KMS-11 (cell line): ENCODE results near the gene RIPOR2.

Source experiments
- H2AFZ ChIP-seq: fragments of 200-600 bp; sonication (generic); 2 replicates; pipeline ENCODE4 v1.6.1; 2016; ENCODE audit warnings: antibody characterized with exemption, mixed run types, low read depth
- H3K27ac ChIP-seq: fragments of 200-600 bp; sonication (generic); 2 replicates; pipeline ENCODE4 v1.6.1; 2016; ENCODE audit warnings: mild to moderate bottlenecking, mixed run types
- H3K27me3 ChIP-seq: fragments of 200-600 bp; sonication (generic); 2 replicates; pipeline ENCODE4 v1.6.1; 2017; ENCODE audit warnings: mild to moderate bottlenecking, low read depth, mixed run types, moderate library complexity; ENCODE audit not compliant: insufficient read depth
- H3K36me3 ChIP-seq: fragments of 200-600 bp; sonication (generic); 2 replicates; pipeline ENCODE4 v1.6.1; 2017; ENCODE audit warnings: mild to moderate bottlenecking, mixed run types; ENCODE audit not compliant: insufficient read depth
- H3K4me1 ChIP-seq: fragments of 200-600 bp; sonication (generic); 2 replicates; pipeline ENCODE4 v1.6.1; 2016; ENCODE audit warnings: mild to moderate bottlenecking, low read depth, mixed run types; ENCODE audit not compliant: poor library complexity, severe bottlenecking
- H3K4me2 ChIP-seq: fragments of 200-600 bp; sonication (generic); 2 replicates; pipeline ENCODE4 v1.7.0; 2016; ENCODE audit warnings: mild to moderate bottlenecking, mixed run types
- H3K4me3 ChIP-seq: fragments of 200-600 bp; sonication (generic); IDR thresholded peaks from 2 replicates; pipeline ENCODE4 v1.6.1; 2017; ENCODE audit warnings: low read depth, low read length, mixed read lengths; ENCODE audit not compliant: insufficient read depth
- H3K79me2 ChIP-seq: fragments of 200-600 bp; sonication (generic); 2 replicates; pipeline ENCODE4 v1.6.1; 2016; ENCODE audit warnings: low read depth, mixed run types; ENCODE audit not compliant: insufficient read depth
- H3K9ac ChIP-seq: fragments of 200-600 bp; sonication (generic); 2 replicates; pipeline ENCODE4 v1.6.1; 2016; ENCODE audit warnings: mild to moderate bottlenecking, mixed run types
- H4K20me1 ChIP-seq: fragments of 200-600 bp; sonication (generic); 2 replicates; pipeline ENCODE4 v1.6.1; 2016; ENCODE audit warnings: mild to moderate bottlenecking, mixed run types; ENCODE audit not compliant: insufficient read depth
- TF ChIP-seq, protein P1 (sequence below): fragments of 200-600 bp; sonication (generic); conservative IDR thresholded peaks from 2 replicates; pipeline ENCODE4 v1.6.1; 2017; ENCODE audit warnings: low read depth, mild to moderate bottlenecking, antibody characterized with exemption, low read length, moderate library complexity, mixed read lengths

The RIPOR2 gene

DNA sequence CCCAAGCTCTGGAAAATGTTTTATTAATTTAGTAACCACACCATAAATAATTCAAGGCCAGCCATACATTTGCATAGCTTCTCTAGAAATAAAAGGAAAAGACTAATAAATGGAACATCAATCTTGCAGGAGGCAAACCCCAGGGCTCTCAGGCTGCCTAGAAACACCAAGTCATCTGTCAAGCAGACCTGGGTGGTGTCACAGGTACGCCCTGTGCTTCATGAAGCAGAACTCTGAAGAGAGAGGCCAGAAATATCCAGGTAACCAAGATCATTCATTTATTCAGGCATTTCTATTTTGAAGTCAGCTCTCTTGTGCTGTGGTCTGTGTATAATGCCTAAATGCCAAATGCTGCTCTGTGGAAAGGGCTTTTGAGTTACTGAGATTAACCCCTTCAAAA is 91.7 kb downstream of the RIPOR2 start:
- TF ChIP-seq, protein P1, sequence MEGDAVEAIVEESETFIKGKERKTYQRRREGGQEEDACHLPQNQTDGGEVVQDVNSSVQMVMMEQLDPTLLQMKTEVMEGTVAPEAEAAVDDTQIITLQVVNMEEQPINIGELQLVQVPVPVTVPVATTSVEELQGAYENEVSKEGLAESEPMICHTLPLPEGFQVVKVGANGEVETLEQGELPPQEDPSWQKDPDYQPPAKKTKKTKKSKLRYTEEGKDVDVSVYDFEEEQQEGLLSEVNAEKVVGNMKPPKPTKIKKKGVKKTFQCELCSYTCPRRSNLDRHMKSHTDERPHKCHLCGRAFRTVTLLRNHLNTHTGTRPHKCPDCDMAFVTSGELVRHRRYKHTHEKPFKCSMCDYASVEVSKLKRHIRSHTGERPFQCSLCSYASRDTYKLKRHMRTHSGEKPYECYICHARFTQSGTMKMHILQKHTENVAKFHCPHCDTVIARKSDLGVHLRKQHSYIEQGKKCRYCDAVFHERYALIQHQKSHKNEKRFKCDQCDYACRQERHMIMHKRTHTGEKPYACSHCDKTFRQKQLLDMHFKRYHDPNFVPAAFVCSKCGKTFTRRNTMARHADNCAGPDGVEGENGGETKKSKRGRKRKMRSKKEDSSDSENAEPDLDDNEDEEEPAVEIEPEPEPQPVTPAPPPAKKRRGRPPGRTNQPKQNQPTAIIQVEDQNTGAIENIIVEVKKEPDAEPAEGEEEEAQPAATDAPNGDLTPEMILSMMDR: no peak
- Histone ChIP-seq H3K9ac (no peak overlapping the region), H4K20me1 (no peaks in the 10 kb centered on the region), H3K36me3 (no peaks in the 10 kb centered on the region), H2AFZ (no peak overlapping the region), H3K79me2 (no peaks in the 10 kb centered on the region), H3K4me3 (no peak overlapping the region), H3K4me2 (no peak overlapping the region), H3K27ac (no peak overlapping the region), H3K27me3 (no peaks in the 10 kb centered on the region), H3K4me1 (no peaks in the 10 kb centered on the region)

DNA sequence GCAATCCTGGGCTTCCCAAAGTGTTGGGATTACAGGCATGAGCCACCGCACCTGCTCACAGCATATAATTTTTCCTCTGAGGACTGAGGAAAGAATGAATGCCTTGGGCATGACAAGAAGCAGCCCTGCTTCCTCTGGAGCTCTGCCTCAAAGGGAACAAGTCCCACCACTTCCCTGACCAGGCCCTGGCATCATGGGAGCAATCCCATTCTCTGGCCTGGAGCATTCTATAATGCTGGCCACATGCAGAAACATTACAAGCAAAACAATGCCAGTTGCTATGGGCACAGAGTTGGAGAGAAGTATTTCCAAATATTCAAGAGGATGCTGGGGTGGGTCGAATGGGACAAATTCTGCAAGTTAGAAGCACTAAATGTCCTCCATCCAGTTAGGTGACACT is 95.6 kb downstream of the RIPOR2 start:
- Histone ChIP-seq H3K4me2 (no peak overlapping the region), H4K20me1 (no peaks in the 10 kb centered on the region), H2AFZ (no peak overlapping the region), H3K79me2 (no peaks in the 10 kb centered on the region), H3K9ac (no peak overlapping the region), H3K4me1 (no peaks in the 10 kb centered on the region), H3K27me3 (no peaks in the 10 kb centered on the region), H3K36me3 (no peaks in the 10 kb centered on the region), H3K4me3 (no peak overlapping the region), H3K27ac (no peak overlapping the region)
- TF ChIP-seq, protein P1: no peak

DNA sequence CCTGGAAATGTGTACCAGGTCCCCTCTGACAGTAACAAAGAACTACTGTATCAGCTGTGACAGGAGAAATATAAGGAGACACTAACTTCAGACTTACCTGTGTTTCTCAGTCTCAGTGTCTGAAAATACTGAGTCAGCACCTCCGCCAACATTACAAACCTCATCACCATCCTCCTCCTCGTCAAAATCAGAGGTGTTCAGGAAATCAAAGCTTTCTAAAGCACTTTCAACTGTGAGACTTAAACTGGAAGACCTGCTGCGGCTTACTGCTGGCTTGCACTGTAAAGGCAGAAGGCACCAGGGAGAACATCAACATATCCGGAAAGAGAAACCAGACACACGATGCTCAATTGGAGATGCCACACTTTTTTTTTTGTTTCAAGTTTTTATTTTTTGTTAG is 96.8 kb downstream of the RIPOR2 start:
- no peaks in the 10 kb centered on the region for H3K79me2 ChIP-seq
- no peak overlapping the region for H3K9ac ChIP-seq
- no peaks in the 10 kb centered on the region for H4K20me1 ChIP-seq
- no peak overlapping the region for H3K4me2 ChIP-seq
- no peaks in the 10 kb centered on the region for H3K27me3 ChIP-seq
- H3K36me3 ChIP-seq: no peaks in the 10 kb centered on the region
- H3K4me3 ChIP-seq: no peak overlapping the region
- TF ChIP-seq, protein P1: no peak
- no peaks in the 10 kb centered on the region for H3K4me1 ChIP-seq
- H2AFZ ChIP-seq: no peak overlapping the region
- H3K27ac ChIP-seq: no peak overlapping the region

DNA sequence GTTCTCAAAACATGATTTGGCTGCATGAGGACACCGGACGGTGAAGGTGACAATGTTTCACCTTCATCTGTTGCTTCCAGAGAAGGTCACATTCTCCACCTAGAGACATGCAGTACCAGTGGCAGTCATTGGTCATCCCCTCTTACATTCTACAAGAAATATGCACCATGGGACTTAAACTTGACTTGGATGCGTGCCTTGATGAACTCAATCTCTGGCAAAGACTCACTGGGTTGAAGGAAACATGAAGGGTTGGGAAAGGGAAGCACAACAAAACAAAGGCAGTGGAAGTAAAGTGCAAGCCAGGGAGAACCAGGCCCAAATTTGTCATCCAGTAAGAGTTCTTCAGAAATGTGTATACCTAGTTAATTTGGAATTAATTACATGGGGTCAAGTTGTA is 97.7 kb downstream of the RIPOR2 start:
- no peak overlapping the region for H3K9ac ChIP-seq
- TF ChIP-seq, protein P1: no peak
- H2AFZ ChIP-seq: no peak overlapping the region
- H3K4me3 ChIP-seq: no peak overlapping the region
- no peaks in the 10 kb centered on the region for H3K36me3 ChIP-seq
- H3K4me2 ChIP-seq: no peak overlapping the region
- H3K79me2 ChIP-seq: no peaks in the 10 kb centered on the region
- no peaks in the 10 kb centered on the region for H3K4me1 ChIP-seq
- no peak overlapping the region for H3K27ac ChIP-seq
- H4K20me1 ChIP-seq: no peaks in the 10 kb centered on the region
- no peaks in the 10 kb centered on the region for H3K27me3 ChIP-seq

DNA sequence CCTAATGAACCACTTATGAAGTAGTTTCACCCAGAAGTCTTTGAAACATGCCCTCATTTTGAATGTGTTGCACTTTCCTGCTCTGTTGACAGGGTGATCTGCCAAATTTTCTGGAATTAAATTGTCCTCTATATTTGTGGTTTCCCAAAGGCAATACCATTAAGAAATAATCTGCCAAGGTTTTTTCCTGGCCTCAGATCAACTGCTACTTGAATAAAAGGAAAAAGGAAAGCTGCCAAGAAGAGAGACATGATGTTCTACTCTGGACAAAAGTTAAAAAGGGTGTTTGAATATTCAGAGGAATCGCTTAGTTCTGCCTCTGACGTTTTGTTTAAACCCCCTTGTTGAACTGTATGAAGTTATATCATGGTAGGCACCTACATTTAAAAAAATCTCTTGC is 99.7 kb downstream of the RIPOR2 start:
- no peaks in the 10 kb centered on the region for H3K79me2 ChIP-seq
- no peaks in the 10 kb centered on the region for H3K27me3 ChIP-seq
- H3K4me1 ChIP-seq: no peaks in the 10 kb centered on the region
- no peak overlapping the region for H3K4me2 ChIP-seq
- TF ChIP-seq, protein P1: no peak
- no peak overlapping the region for H3K27ac ChIP-seq
- H4K20me1 ChIP-seq: no peaks in the 10 kb centered on the region
- no peaks in the 10 kb centered on the region for H3K36me3 ChIP-seq
- no peak overlapping the region for H2AFZ ChIP-seq
- H3K4me3 ChIP-seq: no peak overlapping the region
- no peak overlapping the region for H3K9ac ChIP-seq
